ENCODE results near the gene C5. TPM values are rescaled to one million over a fixed set of nuclear protein-coding genes. Genes with fewer than 3 reads are reported as not detected.

C5 gene
- polyA plus RNA-seq, 4 donors = 4.1 to 25.4 (median 7.5) TPM

- FAIRE-seq (no peak), DNase-seq (peak in 1 of 2 donors; percentile 41)
- Histone ChIP-seq H3K9me3 (ENCODE audit: control insufficient read depth in 2 of 2, insufficient read depth in 1 of 2, low read depth in 1 of 2, low read length in 1 of 2) (no peaks in the 10 kb centered on the region), H3K36me3 (ENCODE audit: control insufficient read depth in 3 of 3, insufficient read depth in 2 of 3, low read depth in 1 of 3, low read length in 3 of 3) (no peaks in the 10 kb centered on the region), H3K4me3 (ENCODE audit: low read depth in 1 of 3, low read length in 3 of 3) (no peak overlapping the region), H3K27me3 (ENCODE audit: control insufficient read depth in 3 of 3, insufficient read depth in 3 of 3, low read length in 3 of 3) (no peaks in the 10 kb centered on the region), H3K4me1 (ENCODE audit: control insufficient read depth in 3 of 3, insufficient read depth in 2 of 3, low read depth in 1 of 3, low read length in 2 of 3) (peaks cover 0 to 30% (median 17%) of the 10 kb centered on the region in 3 donors), H3K27ac (ENCODE audit: low read depth in 1 of 3, low read length in 2 of 3) (peak overlapping the region in 1 of 3 donors; percentile 12)
- 35 to 55% (median 35%) methylated on average over 3 of the region's 3 CpGs for WGBS, 3 donors
These were observed 115.8 kb downstream of the C5 start for GRCh38 chr9:120934281-120934680.

- no peak for FAIRE-seq
These were observed 116.6 kb downstream of the C5 start for GRCh38 chr9:120933310-120934055.

GRCh38 chr9:120932086-120932823 is 117.8 kb downstream of the C5 start:
- DNase-seq (no peak), FAIRE-seq (no peak)
- Histone ChIP-seq H3K27ac (ENCODE audit: low read depth in 1 of 3, low read length in 2 of 3) (peak overlapping the region in 2 of 3 donors; percentile 61 to 86), H3K27me3 (ENCODE audit: control insufficient read depth in 3 of 3, insufficient read depth in 3 of 3, low read length in 3 of 3) (no peaks in the 10 kb centered on the region), H3K36me3 (ENCODE audit: control insufficient read depth in 3 of 3, insufficient read depth in 2 of 3, low read depth in 1 of 3, low read length in 3 of 3) (no peaks in the 10 kb centered on the region), H3K9me3 (ENCODE audit: control insufficient read depth in 2 of 2, insufficient read depth in 1 of 2, low read depth in 1 of 2, low read length in 1 of 2) (no peaks in the 10 kb centered on the region), H3K4me1 (ENCODE audit: control insufficient read depth in 3 of 3, insufficient read depth in 2 of 3, low read depth in 1 of 3, low read length in 2 of 3) (peaks cover 0 to 28% (median 18%) of the 10 kb centered on the region in 3 donors), H3K4me3 (ENCODE audit: low read depth in 1 of 3, low read length in 3 of 3) (no peak overlapping the region)
- 72 to 87% (median 74%) methylated on average over 6 of the region's 6 CpGs for WGBS, 3 donors

More at GRCh38 chr9:120933310-120934055, 116.6 kb downstream of the C5 start:
- no peaks in the 10 kb centered on the region for H3K27me3 ChIP-seq (ENCODE audit: control insufficient read depth in 3 of 3, insufficient read depth in 3 of 3, low read length in 3 of 3)
- no peaks in the 10 kb centered on the region for H3K9me3 ChIP-seq (ENCODE audit: control insufficient read depth in 2 of 2, insufficient read depth in 1 of 2, low read depth in 1 of 2, low read length in 1 of 2)
- peaks cover 0 to 31% (median 18%) of the 10 kb centered on the region in 3 donors for H3K4me1 ChIP-seq (ENCODE audit: control insufficient read depth in 3 of 3, insufficient read depth in 2 of 3, low read depth in 1 of 3, low read length in 2 of 3)
- H3K27ac ChIP-seq (ENCODE audit: low read depth in 1 of 3, low read length in 2 of 3) = peak overlapping the region in 1 of 3 donors; percentile 59
- DNase-seq = no peak
- no peaks in the 10 kb centered on the region for H3K36me3 ChIP-seq (ENCODE audit: control insufficient read depth in 3 of 3, insufficient read depth in 2 of 3, low read depth in 1 of 3, low read length in 3 of 3)
- no peak overlapping the region for H3K4me3 ChIP-seq (ENCODE audit: low read depth in 1 of 3, low read length in 3 of 3)
- WGBS, 3 donors = 84 to 89% (median 86%) methylated on average over 8 of the region's 8 CpGs

GRCh38 chr9:120931231-120932085 is 118.6 kb downstream of the C5 start:
- no peak for FAIRE-seq
- Histone ChIP-seq H3K4me3 (ENCODE audit: low read depth in 1 of 3, low read length in 3 of 3) (no peak overlapping the region), H3K9me3 (ENCODE audit: control insufficient read depth in 2 of 2, insufficient read depth in 1 of 2, low read depth in 1 of 2, low read length in 1 of 2) (no peaks in the 10 kb centered on the region), H3K27me3 (ENCODE audit: control insufficient read depth in 3 of 3, insufficient read depth in 3 of 3, low read length in 3 of 3) (no peaks in the 10 kb centered on the region), H3K27ac (ENCODE audit: low read depth in 1 of 3, low read length in 2 of 3) (peak overlapping the region; percentile 56 to 86 (median 78)), H3K4me1 (ENCODE audit: control insufficient read depth in 3 of 3, insufficient read depth in 2 of 3, low read depth in 1 of 3, low read length in 2 of 3) (peaks cover 0 to 26% (median 21%) of the 10 kb centered on the region in 3 donors), H3K36me3 (ENCODE audit: control insufficient read depth in 3 of 3, insufficient read depth in 2 of 3, low read depth in 1 of 3, low read length in 3 of 3) (no peaks in the 10 kb centered on the region)
- 53 to 78% (median 69%) methylated on average over 4 of the region's 4 CpGs for WGBS, 3 donors
- DNase-seq = peak in 1 of 2 donors; percentile 51

- H3K9me3 ChIP-seq (ENCODE audit: control insufficient read depth in 2 of 2, insufficient read depth in 1 of 2, low read depth in 1 of 2, low read length in 1 of 2) = no peaks in the 10 kb centered on the region
- DNase-seq (no peak), FAIRE-seq (no peak)
- H3K4me1 ChIP-seq (ENCODE audit: control insufficient read depth in 3 of 3, insufficient read depth in 2 of 3, low read depth in 1 of 3, low read length in 2 of 3) = peaks cover 0 to 12% (median 6%) of the 10 kb centered on the region in 3 donors
- H3K27ac ChIP-seq (ENCODE audit: low read depth in 1 of 3, low read length in 2 of 3) = peak overlapping the region; percentile 69 to 89 (median 74)
- H3K36me3 ChIP-seq (ENCODE audit: control insufficient read depth in 3 of 3, insufficient read depth in 2 of 3, low read depth in 1 of 3, low read length in 3 of 3) = no peaks in the 10 kb centered on the region
- WGBS, 3 donors = 15 to 22% (median 16%) methylated on average over 22 to 26 of the region's 26 CpGs
- H3K4me3 ChIP-seq (ENCODE audit: low read depth in 1 of 3, low read length in 3 of 3) = peak overlapping the region; percentile 68 to 80 (median 74)
- no peaks in the 10 kb centered on the region for H3K27me3 ChIP-seq (ENCODE audit: control insufficient read depth in 3 of 3, insufficient read depth in 3 of 3, low read length in 3 of 3)
These were observed 120.8 kb downstream of the C5 start for GRCh38 chr9:120929229-120929791.

- peak overlapping the region; percentile 69 to 89 (median 85) for H3K27ac ChIP-seq (ENCODE audit: low read depth in 1 of 3, low read length in 2 of 3)
- H3K36me3 ChIP-seq (ENCODE audit: control insufficient read depth in 3 of 3, insufficient read depth in 2 of 3, low read depth in 1 of 3, low read length in 3 of 3) = no peaks in the 10 kb centered on the region
- no peaks in the 10 kb centered on the region for H3K9me3 ChIP-seq (ENCODE audit: control insufficient read depth in 2 of 2, insufficient read depth in 1 of 2, low read depth in 1 of 2, low read length in 1 of 2)
- WGBS, 3 donors = 0 to 1% (median 0%) methylated on average over 56 to 73 of the region's 73 CpGs
- H3K4me3 ChIP-seq (ENCODE audit: low read depth in 1 of 3, low read length in 3 of 3) = peak overlapping the region; percentile 68 to 80 (median 74)
- peak; percentile 78 to 89 for DNase-seq
- H3K4me1 ChIP-seq (ENCODE audit: control insufficient read depth in 3 of 3, insufficient read depth in 2 of 3, low read depth in 1 of 3, low read length in 2 of 3) = peaks cover 0 to 12% (median 2%) of the 10 kb centered on the region in 3 donors
- FAIRE-seq = no peak
- H3K27me3 ChIP-seq (ENCODE audit: control insufficient read depth in 3 of 3, insufficient read depth in 3 of 3, low read length in 3 of 3) = no peaks in the 10 kb centered on the region
These were observed 121.4 kb downstream of the C5 start for GRCh38 chr9:120928483-120929228.

- Histone ChIP-seq H3K27ac (ENCODE audit: low read depth in 1 of 3, low read length in 2 of 3) (peak overlapping the region; percentile 57 to 89 (median 85)), H3K4me1 (ENCODE audit: control insufficient read depth in 3 of 3, insufficient read depth in 2 of 3, low read depth in 1 of 3, low read length in 2 of 3) (peaks cover 0 to 10% (median 2%) of the 10 kb centered on the region in 3 donors), H3K4me3 (ENCODE audit: low read depth in 1 of 3, low read length in 3 of 3) (peak overlapping the region; percentile 68 to 80 (median 74)), H3K27me3 (ENCODE audit: control insufficient read depth in 3 of 3, insufficient read depth in 3 of 3, low read length in 3 of 3) (no peaks in the 10 kb centered on the region), H3K36me3 (ENCODE audit: control insufficient read depth in 3 of 3, insufficient read depth in 2 of 3, low read depth in 1 of 3, low read length in 3 of 3) (no peaks in the 10 kb centered on the region), H3K9me3 (ENCODE audit: control insufficient read depth in 2 of 2, insufficient read depth in 1 of 2, low read depth in 1 of 2, low read length in 1 of 2) (no peaks in the 10 kb centered on the region)
- 25 to 37% (median 26%) methylated on average over 14 of the region's 14 CpGs for WGBS, 3 donors
- FAIRE-seq (no peak), DNase-seq (peak in 1 of 2 donors; percentile 44)
These were observed 122.0 kb downstream of the C5 start for GRCh38 chr9:120928015-120928482.
